GM18867 (cell line): ENCODE data around the gene NUDT2.

Source experiments
- ATAC-seq: cut with Tn5 transposase; IDR thresholded peaks from one replicate; pipeline ENCODE4 v1.9.1; 2021; ENCODE audit warnings: mild to moderate bottlenecking, moderate library complexity; ENCODE audit not compliant: unreplicated experiment

Gene NUDT2

GRCh38 chr9:34370335-34370969 lies 41.1 kb downstream of the NUDT2 start:
- ATAC-seq = no peak

GRCh38 chr9:34370970-34371880 lies 41.9 kb downstream of the NUDT2 start:
- no peak for ATAC-seq

GRCh38 chr9:34371886-34372466 lies 42.6 kb downstream of the NUDT2 start:
- ATAC-seq = no peak

GRCh38 chr9:34372467-34373011 lies 43.2 kb downstream of the NUDT2 start:
- ATAC-seq = no peak

DNA sequence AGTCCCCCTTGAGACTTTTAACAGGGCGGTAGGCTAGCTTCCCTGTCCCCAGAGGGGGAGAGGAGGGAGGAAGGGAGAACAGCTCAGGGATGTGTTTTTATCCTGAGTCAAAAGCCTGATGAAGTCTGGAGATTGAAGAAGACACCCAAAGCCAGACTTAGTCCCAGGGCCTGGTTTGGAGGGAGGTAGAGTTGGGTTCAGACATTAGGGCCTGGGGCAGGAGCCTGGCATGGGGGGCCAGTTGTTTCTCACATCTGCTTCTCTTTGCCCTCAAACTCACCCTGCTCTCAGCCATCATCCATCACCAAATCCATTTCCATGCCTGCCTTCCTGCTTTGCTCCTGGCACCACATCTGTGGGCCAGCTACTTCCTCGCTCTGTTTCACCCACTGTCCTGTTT lies 44.4 kb downstream of the NUDT2 start:
- no peak for ATAC-seq

- ATAC-seq = no peak
These were observed 45.0 kb downstream of the NUDT2 start for GRCh38 chr9:34374339-34374738.

GRCh38 chr9:34374905-34375552 lies 45.7 kb downstream of the NUDT2 start:
- ATAC-seq = no peak

DNA sequence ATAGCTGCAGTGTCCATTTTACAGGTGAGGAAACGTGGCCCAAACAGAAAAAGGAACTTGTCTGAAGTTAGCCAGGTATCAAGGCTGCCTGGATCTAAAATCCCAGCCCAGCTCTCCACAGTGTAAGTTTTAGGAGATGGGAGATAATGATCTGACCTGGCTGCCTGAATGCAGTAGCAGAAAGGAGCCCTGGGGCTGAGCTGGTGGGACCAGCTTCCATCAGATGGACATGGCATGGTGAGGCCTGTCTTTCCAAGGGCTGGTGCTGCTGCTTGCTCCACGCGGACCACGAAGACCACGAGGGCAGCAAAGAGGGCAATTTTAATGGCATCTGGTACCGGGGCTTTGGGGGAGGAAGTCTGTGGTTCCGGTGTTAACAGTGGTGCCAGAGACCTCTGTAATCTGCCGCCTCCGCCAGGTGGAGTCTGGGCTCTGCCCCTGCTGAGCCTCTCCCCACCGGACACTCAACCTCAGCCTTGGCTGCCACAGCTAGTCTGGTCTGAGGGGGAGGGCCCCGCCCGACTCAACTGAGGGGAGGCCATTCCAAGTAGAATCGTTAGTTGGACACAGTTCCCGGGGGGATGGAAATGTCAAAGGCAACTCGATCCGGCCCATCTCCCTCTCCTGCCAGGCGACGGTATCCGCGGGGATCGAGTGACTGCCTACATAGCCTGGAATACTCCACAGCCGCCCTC lies 46.7 kb downstream of the NUDT2 start:
- no peak for ATAC-seq

GRCh38 chr9:34376596-34377403 lies 47.4 kb downstream of the NUDT2 start, which contains the start of gene MYORG:
MYORG (minus strand) TSS chr9:34376898; CDS start chr9:34372943, 3,955 bp downstream.
- ATAC-seq = peak; percentile 86

GRCh38 chr9:34377404-34377746 lies 48.0 kb downstream of the NUDT2 start:
- ATAC-seq = no peak

- ATAC-seq = no peak
These were observed 49.1 kb downstream of the NUDT2 start for GRCh38 chr9:34378376-34379060.

GRCh38 chr9:34379334-34380033 lies 50.1 kb downstream of the NUDT2 start:
- no peak for ATAC-seq

DNA sequence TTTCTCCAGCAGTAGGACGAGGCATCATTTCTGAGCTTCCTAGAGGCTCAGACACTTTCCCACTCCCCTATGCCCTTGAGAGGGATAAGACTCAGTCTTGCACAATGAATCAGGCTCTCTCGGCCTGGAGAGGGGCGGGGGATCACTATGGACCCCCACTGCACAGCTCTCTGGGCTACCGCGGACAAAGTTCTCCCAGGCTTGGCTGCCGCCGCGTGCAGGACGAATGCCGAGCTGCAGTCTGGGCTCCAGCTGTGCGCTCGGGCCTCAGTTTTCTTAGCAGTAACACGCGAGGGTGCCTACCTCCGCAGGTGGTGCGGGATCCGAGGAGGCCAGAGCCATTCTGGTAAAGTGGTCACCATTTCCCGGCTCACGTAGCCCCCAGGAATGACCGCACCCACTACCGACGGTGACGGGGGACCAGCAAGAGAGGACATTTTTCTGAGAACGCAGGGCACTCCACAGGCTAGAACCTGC lies 50.7 kb downstream of the NUDT2 start:
- no peak for ATAC-seq

- ATAC-seq = peak; percentile 31
These were observed 51.3 kb downstream of the NUDT2 start for GRCh38 chr9:34380511-34381315.

GRCh38 chr9:34381323-34381722 lies 52.0 kb downstream of the NUDT2 start:
- no peak for ATAC-seq

GRCh38 chr9:34382054-34382453 lies 52.7 kb downstream of the NUDT2 start:
- ATAC-seq = no peak

DNA sequence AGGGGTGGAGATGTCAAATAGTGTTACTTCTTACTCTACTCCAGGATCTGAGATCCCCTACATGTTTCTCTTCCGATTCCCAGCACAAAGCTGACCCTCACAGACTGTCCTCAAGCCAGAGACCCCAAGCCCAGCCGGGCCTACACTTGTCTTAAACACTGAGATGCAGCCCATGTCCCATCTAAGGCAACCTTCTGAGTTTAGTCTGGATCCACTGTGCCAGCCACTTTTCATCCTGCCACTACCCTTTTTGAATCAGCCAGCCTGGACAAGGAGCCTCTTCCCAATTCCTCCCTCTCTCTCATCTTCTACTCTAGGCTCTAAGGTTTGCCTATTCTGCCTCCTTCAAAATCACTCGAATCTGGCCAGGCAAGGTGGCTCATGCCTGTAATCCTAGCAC lies 53.5 kb downstream of the NUDT2 start:
- ATAC-seq = no peak

GRCh38 chr9:34383904-34384303 lies 54.5 kb downstream of the NUDT2 start:
- ATAC-seq = no peak
